ENCODE measurements around the gene ATAD3C. TPM values are rescaled to one million over a fixed set of nuclear protein-coding genes. Genes with fewer than 3 reads are reported as not detected.
"Not testable (repeated sequence)": the region's sequence is repeated elsewhere in the genome, so short reads cannot be mapped to it uniquely, and the experiment has no call there.

The ATAD3C gene
- total RNA-seq, 4 donors from 2014 or later = 0.42 to 9.9 (median 3.2) TPM

GRCh38 chr1:1428174-1428573, 21.3 kb upstream of the ATAD3C start:
- no peak for TF ChIP-seq POLR2A (IDR thresholded peaks at IDR 0.05)
- no peak for DNase-seq (ENCODE audit: low spot score in 2 of 2)
- 49 to 57% methylated on average over 19 of the region's 19 CpGs for WGBS, 2 donors
- Histone ChIP-seq H3K36me3 (no peaks in the 10 kb centered on the region), H3K9me3 (no peaks in the 10 kb centered on the region), H3K4me1 (peaks cover 10 to 78% (median 52%) of the 10 kb centered on the region in 4 donors), H3K27ac (peak overlapping the region in 3 of 4 donors; percentile 24 to 99 (median 89)), H3K27me3 (peaks cover 0 to 7% of the 10 kb centered on the region in 2 donors), H3K4me3 (no peak overlapping the region)

- not testable (repeated sequence) for H3K9me3 ChIP-seq; DNase-seq (ENCODE audit: low spot score in 2 of 2); H3K27me3 ChIP-seq; H3K36me3 ChIP-seq; H3K4me3 ChIP-seq
- Histone ChIP-seq H3K27ac (peak overlapping the region in 2 of 4 donors; percentile 89 to 99), H3K4me1 (peaks cover 10 to 82% (median 59%) of the 10 kb centered on the region in 4 donors)
- WGBS, 2 donors = 92 to 94% methylated on average over 6 of the region's 6 CpGs
Observed at GRCh38 chr1:1428967-1429366, 20.5 kb upstream of the ATAD3C start.

GRCh38 chr1:1429671-1430073, 19.8 kb upstream of the ATAD3C start:
- DNase-seq (ENCODE audit: low spot score in 2 of 2) = no peak
- H3K36me3 ChIP-seq = no peaks in the 10 kb centered on the region
- H3K4me1 ChIP-seq = peaks cover 10 to 89% (median 66%) of the 10 kb centered on the region in 4 donors
- peak overlapping the region; percentile 49 to 99 (median 86) for H3K27ac ChIP-seq
- H3K4me3 ChIP-seq = no peak overlapping the region
- TF ChIP-seq CTCF (IDR thresholded peaks at IDR 0.05) (no peak), EP300 (IDR thresholded peaks at IDR 0.05) (no peak), POLR2A (IDR thresholded peaks at IDR 0.05) (no peak)
- peaks cover 0 to 7% of the 10 kb centered on the region in 2 donors for H3K27me3 ChIP-seq
- H3K9me3 ChIP-seq = no peaks in the 10 kb centered on the region
- WGBS, 2 donors = 49 to 54% methylated on average over 6 of the region's 6 CpGs

- TF ChIP-seq CTCF (IDR thresholded peaks at IDR 0.05) = peak in 2 of 5 experiments; percentile 41 to 61
- peak in 1 of 2 donors; percentile 72 for TF ChIP-seq EP300 (IDR thresholded peaks at IDR 0.05)
- no peak for TF ChIP-seq POLR2A (IDR thresholded peaks at IDR 0.05)
- peak; percentile 46 to 69 for DNase-seq (ENCODE audit: low spot score in 2 of 2)
- Histone ChIP-seq H3K27me3 (peaks cover 0 to 7% of the 10 kb centered on the region in 2 donors), H3K36me3 (no peaks in the 10 kb centered on the region), H3K4me3 (peak overlapping the region in 2 of 4 donors; percentile 3 to 18), H3K9me3 (no peaks in the 10 kb centered on the region), H3K27ac (peak overlapping the region; percentile 49 to 99 (median 86)), H3K4me1 (peaks cover 10 to 93% (median 70%) of the 10 kb centered on the region in 4 donors)
- WGBS, 2 donors = 8 to 14% methylated on average over 18 to 24 of the region's 35 CpGs
Observed at GRCh38 chr1:1430114-1430982, 19.1 kb upstream of the ATAD3C start.

- peak overlapping the region in 3 of 4 donors; percentile 6 to 72 (median 8) for H3K4me3 ChIP-seq
- TF ChIP-seq EP300 (IDR thresholded peaks at IDR 0.05) (no peak), POLR2A (IDR thresholded peaks at IDR 0.05) (no peak), CTCF (IDR thresholded peaks at IDR 0.05) (no peak)
- no peak for DNase-seq (ENCODE audit: low spot score in 2 of 2)
- H3K36me3 ChIP-seq = no peaks in the 10 kb centered on the region
- peaks cover 10 to 90% (median 70%) of the 10 kb centered on the region in 4 donors for H3K4me1 ChIP-seq
- no peaks in the 10 kb centered on the region for H3K9me3 ChIP-seq
- 22 to 29% methylated on average over 8 to 9 of the region's 18 CpGs for WGBS, 2 donors
- H3K27ac ChIP-seq = peak overlapping the region; percentile 49 to 99 (median 86)
- peaks cover 0 to 10% of the 10 kb centered on the region in 2 donors for H3K27me3 ChIP-seq
Observed at GRCh38 chr1:1430992-1431844, 18.3 kb upstream of the ATAD3C start.
